22Rv1 (cell line): ENCODE results near the gene RIC8B.

Source experiments
- ZFX ChIP-seq: fragments of 450-650 bp; IDR thresholded peaks from 2 replicates; pipeline ENCODE4 v1.6.1; 2017; ENCODE audit warnings: antibody characterized with exemption, borderline replicate concordance
- TF ChIP-seq, protein P1 (sequence below): fragments of 450-650 bp; IDR thresholded peaks from 2 replicates; pipeline ENCODE4 v1.5.1; 2017; ENCODE audit warnings: mild to moderate bottlenecking

DNA sequence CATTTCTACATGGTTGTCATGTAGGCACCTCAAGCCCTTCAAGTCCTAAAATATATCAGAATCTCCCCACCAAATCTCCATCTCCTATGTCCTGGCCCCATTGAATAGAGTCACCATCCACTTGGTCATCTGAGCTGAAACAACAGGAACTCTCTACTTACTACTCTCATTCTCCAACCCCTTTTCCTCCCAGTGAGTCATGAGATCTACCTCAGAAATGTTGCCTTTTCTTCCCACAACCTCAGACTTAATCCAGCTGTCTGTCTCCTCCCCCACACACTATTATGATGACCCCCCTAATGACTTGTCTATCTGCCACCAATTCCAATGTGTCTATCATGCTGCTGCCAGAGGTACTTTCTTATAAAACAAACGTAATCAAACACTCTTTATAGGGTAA, 108.9 kb downstream of the RIC8B start:
- no peak for TF ChIP-seq ZFX
- TF ChIP-seq, protein P1, sequence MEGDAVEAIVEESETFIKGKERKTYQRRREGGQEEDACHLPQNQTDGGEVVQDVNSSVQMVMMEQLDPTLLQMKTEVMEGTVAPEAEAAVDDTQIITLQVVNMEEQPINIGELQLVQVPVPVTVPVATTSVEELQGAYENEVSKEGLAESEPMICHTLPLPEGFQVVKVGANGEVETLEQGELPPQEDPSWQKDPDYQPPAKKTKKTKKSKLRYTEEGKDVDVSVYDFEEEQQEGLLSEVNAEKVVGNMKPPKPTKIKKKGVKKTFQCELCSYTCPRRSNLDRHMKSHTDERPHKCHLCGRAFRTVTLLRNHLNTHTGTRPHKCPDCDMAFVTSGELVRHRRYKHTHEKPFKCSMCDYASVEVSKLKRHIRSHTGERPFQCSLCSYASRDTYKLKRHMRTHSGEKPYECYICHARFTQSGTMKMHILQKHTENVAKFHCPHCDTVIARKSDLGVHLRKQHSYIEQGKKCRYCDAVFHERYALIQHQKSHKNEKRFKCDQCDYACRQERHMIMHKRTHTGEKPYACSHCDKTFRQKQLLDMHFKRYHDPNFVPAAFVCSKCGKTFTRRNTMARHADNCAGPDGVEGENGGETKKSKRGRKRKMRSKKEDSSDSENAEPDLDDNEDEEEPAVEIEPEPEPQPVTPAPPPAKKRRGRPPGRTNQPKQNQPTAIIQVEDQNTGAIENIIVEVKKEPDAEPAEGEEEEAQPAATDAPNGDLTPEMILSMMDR, result no peak
